Epithelial cell of esophagus (primary cell): ENCODE measurements around the gene ACSL5.
"Not testable (repeated sequence)": the region's sequence is repeated elsewhere in the genome, so short reads cannot be mapped to it uniquely, and the experiment has no call there.

Source experiments
- DNase-seq: peaks from one replicate; pipeline ENCODE4 v3.0.0; 2010; ENCODE audit warnings: low read depth
- H3K4me3 ChIP-seq: 2 replicates; pipeline ENCODE4 v1.5.1; 2011; ENCODE audit warnings: mild to moderate bottlenecking, low read length, control low read depth
- TF ChIP-seq, protein P1 (sequence below): IDR thresholded peaks from 2 replicates; pipeline ENCODE4 v1.5.1; 2011; ENCODE audit warnings: low read depth, mild to moderate bottlenecking, low read length, control low read depth, inconsistent platforms; ENCODE audit not compliant: insufficient read depth; ENCODE audit errors: missing control alignments

The ACSL5 gene

GRCh38 chr10:112460366-112460765 lies 86.5 kb downstream of the ACSL5 start:
- DNase-seq = no peak
- no peak overlapping the region for H3K4me3 ChIP-seq
- TF ChIP-seq, protein P1, sequence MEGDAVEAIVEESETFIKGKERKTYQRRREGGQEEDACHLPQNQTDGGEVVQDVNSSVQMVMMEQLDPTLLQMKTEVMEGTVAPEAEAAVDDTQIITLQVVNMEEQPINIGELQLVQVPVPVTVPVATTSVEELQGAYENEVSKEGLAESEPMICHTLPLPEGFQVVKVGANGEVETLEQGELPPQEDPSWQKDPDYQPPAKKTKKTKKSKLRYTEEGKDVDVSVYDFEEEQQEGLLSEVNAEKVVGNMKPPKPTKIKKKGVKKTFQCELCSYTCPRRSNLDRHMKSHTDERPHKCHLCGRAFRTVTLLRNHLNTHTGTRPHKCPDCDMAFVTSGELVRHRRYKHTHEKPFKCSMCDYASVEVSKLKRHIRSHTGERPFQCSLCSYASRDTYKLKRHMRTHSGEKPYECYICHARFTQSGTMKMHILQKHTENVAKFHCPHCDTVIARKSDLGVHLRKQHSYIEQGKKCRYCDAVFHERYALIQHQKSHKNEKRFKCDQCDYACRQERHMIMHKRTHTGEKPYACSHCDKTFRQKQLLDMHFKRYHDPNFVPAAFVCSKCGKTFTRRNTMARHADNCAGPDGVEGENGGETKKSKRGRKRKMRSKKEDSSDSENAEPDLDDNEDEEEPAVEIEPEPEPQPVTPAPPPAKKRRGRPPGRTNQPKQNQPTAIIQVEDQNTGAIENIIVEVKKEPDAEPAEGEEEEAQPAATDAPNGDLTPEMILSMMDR = no peak

DNA sequence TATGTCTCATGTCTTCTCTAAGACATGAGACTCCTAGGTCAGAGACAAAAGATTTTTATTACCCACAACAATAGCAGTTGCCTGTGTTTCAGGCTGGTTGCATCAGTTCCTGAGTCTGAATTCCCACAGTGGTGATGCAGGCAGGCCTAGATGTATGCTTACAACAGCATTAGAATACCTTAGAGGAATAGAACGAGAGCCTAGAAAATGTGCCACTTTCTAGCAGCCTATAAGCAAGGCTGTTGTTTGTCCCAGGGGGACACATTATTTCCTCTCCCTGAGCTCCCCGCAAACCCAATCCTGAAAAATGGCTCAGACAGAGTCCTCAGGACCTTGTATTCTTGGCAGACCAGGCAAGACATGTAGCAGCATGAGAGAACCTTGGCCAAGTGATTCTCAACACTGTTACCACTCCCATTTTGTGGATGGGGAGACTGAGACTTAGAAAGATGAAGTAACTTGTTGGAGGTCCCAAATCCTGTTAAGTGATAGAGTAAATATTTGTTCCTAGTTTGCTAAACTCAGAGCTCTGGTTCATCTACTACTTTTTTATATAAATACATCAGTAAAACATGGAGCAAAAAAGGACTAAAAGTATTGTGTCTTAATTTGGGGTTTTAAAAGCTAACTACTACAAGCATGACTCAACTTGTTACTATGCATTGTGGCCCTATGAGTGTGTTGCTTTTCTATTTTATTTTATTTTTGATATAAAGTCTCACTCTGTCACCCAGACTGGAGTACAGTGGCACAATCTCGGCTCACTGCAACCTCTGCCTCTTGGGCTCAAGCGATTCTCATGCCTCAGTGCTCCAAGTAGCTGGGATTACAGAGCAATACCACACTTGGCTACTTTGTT lies 87.3 kb downstream of the ACSL5 start:
- TF ChIP-seq, protein P1 = no peak
- peak; percentile 79 for DNase-seq
- no peak overlapping the region for H3K4me3 ChIP-seq

- H3K4me3 ChIP-seq, DNase-seq: not testable (repeated sequence)
Observed at GRCh38 chr10:112464074-112464473, 90.2 kb downstream of the ACSL5 start.

DNA sequence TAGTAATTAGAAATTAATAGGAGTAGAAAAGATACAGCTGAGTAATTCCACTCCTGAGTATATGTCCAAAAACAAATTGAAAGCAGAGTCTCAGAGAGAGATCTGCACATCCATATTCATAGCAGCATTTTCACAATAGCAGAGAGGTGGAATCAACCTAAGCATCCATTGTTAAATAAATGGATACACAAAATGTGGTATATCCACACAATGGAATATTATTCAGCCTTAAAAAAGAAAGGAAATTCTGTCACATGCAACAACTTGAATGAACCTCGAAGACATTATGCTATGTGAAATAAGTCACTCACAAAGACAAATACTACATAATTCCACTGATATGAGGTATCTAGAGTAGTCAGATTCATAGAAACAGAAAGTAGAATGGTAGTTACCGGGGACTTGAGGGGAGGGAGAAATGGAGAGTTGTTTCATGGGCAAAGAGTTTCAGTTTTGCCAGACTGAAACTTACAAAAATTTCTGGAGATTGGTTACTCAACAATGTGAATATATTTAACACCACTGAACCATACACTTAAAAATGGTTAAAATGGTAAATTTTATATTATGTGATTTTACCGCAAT lies 91.5 kb downstream of the ACSL5 start:
- TF ChIP-seq, protein P1 = no peak
- DNase-seq = no peak
- H3K4me3 ChIP-seq = no peak overlapping the region

DNA sequence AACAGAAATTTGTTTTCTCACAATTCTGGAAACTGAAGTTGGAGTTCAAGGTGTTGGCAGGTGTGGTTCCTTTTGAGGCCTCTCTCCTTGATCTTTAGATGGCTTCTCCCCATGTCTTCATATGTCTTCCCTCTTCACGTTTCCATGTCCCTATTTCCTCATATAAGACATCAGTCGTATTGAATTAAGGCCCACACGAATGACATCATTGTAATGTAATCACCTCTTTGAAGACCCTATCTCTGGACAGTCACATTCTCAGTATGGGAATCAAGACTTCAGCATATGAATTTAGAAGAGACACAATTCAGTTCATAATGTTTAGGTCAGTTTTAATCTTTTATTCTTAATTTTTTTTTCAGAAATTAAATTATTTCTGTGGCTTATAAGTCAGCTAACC lies 92.9 kb downstream of the ACSL5 start:
- TF ChIP-seq, protein P1 = no peak
- no peak overlapping the region for H3K4me3 ChIP-seq
- no peak for DNase-seq

GRCh38 chr10:112467541-112468075 lies 93.7 kb downstream of the ACSL5 start:
- TF ChIP-seq, protein P1 = no peak
- H3K4me3 ChIP-seq = no peak overlapping the region
- DNase-seq = peak; percentile 4

GRCh38 chr10:112471878-112472487 lies 98.1 kb downstream of the ACSL5 start:
- peak; percentile 60 for DNase-seq
- no peak overlapping the region for H3K4me3 ChIP-seq
- TF ChIP-seq, protein P1 = peak; percentile 64
